Chondrocyte (in vitro differentiated cells): ENCODE data around the gene TTC23L. TPM values are rescaled to one million over a fixed set of nuclear protein-coding genes. Genes with fewer than 3 reads are reported as not detected.
A peak's percentile ranks its signal among the peaks of the same experiment; 100 is the strongest.

Experiments used
- DNase-seq: peaks from one replicate; pipeline ENCODE4 v3.0.0; 2021; ENCODE audit warnings: mixed read lengths, low spot score
- H3K27ac Mint-ChIP-seq: one replicate; pipeline ENCODE4 v1.8.0; 2021; ENCODE audit warnings: mild to moderate bottlenecking, moderate library complexity, mixed read lengths; ENCODE audit not compliant: unreplicated experiment
- H3K27me3 Mint-ChIP-seq: 2 replicates; pipeline ENCODE4 v1.8.0; 2021; ENCODE audit warnings: low read depth, mixed read lengths
- H3K36me3 Mint-ChIP-seq: 2 replicates; pipeline ENCODE4 v1.8.0; 2021; ENCODE audit warnings: low read depth, mixed read lengths
- H3K4me1 Mint-ChIP-seq: 2 replicates; pipeline ENCODE4 v1.8.0; 2021; ENCODE audit warnings: low read depth, mild to moderate bottlenecking, mixed read lengths
- H3K4me3 Mint-ChIP-seq: one replicate; pipeline ENCODE4 v1.8.0; 2021; ENCODE audit warnings: mild to moderate bottlenecking, moderate library complexity, mixed read lengths; ENCODE audit not compliant: unreplicated experiment
- H3K9me3 Mint-ChIP-seq: 2 replicates; pipeline ENCODE4 v1.8.0; 2021; ENCODE audit warnings: low read depth, mixed read lengths
- CTCF ChIP-seq: fragments of 200-600 bp; sonication (generic); IDR thresholded peaks from 2 replicates; pipeline ENCODE4 v1.5.0; 2021; ENCODE audit warnings: antibody characterized with exemption, mild to moderate bottlenecking, moderate library complexity
- total RNA-seq: library from RNA; stranded (reverse); gene quantifications from 3 replicates; pipeline ENCODE4 v1.2.1, GENCODE V29; 2021

The TTC23L gene
- total RNA-seq, 1 donor from 2014 or later = not detected

GRCh38 chr5:34894716-34895115 lies 55.8 kb downstream of the TTC23L start:
- DNase-seq = no peak
- H3K4me1 Mint-ChIP-seq = peaks cover 27% of the 10 kb centered on the region
- H3K27me3 Mint-ChIP-seq = no peaks in the 10 kb centered on the region
- H3K4me3 Mint-ChIP-seq = no peak overlapping the region
- no peaks in the 10 kb centered on the region for H3K9me3 Mint-ChIP-seq
- no peak for TF ChIP-seq CTCF
- no peaks in the 10 kb centered on the region for H3K36me3 Mint-ChIP-seq
- no peak overlapping the region for H3K27ac Mint-ChIP-seq

- H3K27ac Mint-ChIP-seq = no peak overlapping the region
- no peaks in the 10 kb centered on the region for H3K9me3 Mint-ChIP-seq
- H3K36me3 Mint-ChIP-seq = no peaks in the 10 kb centered on the region
- no peak for TF ChIP-seq CTCF
- no peak overlapping the region for H3K4me3 Mint-ChIP-seq
- no peak for DNase-seq
- no peaks in the 10 kb centered on the region for H3K27me3 Mint-ChIP-seq
- H3K4me1 Mint-ChIP-seq = peaks cover 27% of the 10 kb centered on the region
Measured at GRCh38 chr5:34895641-34896419, 56.9 kb downstream of the TTC23L start.

GRCh38 chr5:34897646-34898045 lies 58.7 kb downstream of the TTC23L start:
- Mint-ChIP-seq H3K36me3 (no peaks in the 10 kb centered on the region), H3K9me3 (no peaks in the 10 kb centered on the region), H3K27ac (no peak overlapping the region), H3K27me3 (no peaks in the 10 kb centered on the region), H3K4me3 (no peak overlapping the region), H3K4me1 (peaks cover 13% of the 10 kb centered on the region)
- DNase-seq = no peak
- no peak for TF ChIP-seq CTCF

GRCh38 chr5:34898258-34898895 lies 59.4 kb downstream of the TTC23L start:
- TF ChIP-seq CTCF = peak; percentile 96
- H3K4me1 Mint-ChIP-seq = peaks cover 13% of the 10 kb centered on the region

GRCh38 chr5:34899066-34899465 lies 60.1 kb downstream of the TTC23L start:
- DNase-seq = no peak
- H3K27ac Mint-ChIP-seq = no peak overlapping the region
- peaks cover 13% of the 10 kb centered on the region for H3K4me1 Mint-ChIP-seq
- H3K36me3 Mint-ChIP-seq = peaks cover 2% of the 10 kb centered on the region
- H3K27me3 Mint-ChIP-seq = no peaks in the 10 kb centered on the region
- no peak overlapping the region for H3K4me3 Mint-ChIP-seq
- no peak for TF ChIP-seq CTCF
- no peaks in the 10 kb centered on the region for H3K9me3 Mint-ChIP-seq

More at GRCh38 chr5:34898258-34898895, 59.4 kb downstream of the TTC23L start:
- peaks cover 2% of the 10 kb centered on the region for H3K36me3 Mint-ChIP-seq
- DNase-seq = no peak
- peak overlapping the region; percentile 46 for H3K27ac Mint-ChIP-seq
- H3K27me3 Mint-ChIP-seq = no peaks in the 10 kb centered on the region
- H3K9me3 Mint-ChIP-seq = no peaks in the 10 kb centered on the region
- no peak overlapping the region for H3K4me3 Mint-ChIP-seq
